T-helper 22 cell (primary cell): Measurements from ENCODE around the gene SNRPD3.
"Not testable (repeated sequence)": the region's sequence is repeated elsewhere in the genome, so short reads cannot be mapped to it uniquely, and the experiment has no call there.

Source experiments
- DNase-seq: peaks from one replicate; pipeline ENCODE4 v3.0.0-alpha.2; 2020; ENCODE audit warnings: low read depth

The SNRPD3 gene

DNA sequence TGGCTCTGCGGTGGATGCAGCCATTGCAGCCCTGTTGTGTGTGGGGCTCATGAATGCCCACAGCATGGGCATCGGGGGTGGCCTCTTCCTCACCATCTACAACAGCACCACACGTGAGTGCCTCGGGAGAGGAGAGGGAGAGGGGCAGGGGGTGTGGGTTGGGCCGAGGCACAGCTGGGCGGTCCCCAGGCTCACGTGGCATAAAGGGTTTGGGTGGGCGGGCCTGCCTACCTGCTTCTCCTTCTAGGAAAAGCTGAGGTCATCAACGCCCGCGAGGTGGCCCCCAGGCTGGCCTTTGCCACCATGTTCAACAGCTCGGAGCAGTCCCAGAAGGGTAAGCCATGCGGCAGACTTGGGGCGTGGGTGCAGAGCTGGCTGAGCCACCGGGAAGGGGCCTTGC is 59.0 kb downstream of the SNRPD3 start:
- DNase-seq: not testable (repeated sequence)

DNA sequence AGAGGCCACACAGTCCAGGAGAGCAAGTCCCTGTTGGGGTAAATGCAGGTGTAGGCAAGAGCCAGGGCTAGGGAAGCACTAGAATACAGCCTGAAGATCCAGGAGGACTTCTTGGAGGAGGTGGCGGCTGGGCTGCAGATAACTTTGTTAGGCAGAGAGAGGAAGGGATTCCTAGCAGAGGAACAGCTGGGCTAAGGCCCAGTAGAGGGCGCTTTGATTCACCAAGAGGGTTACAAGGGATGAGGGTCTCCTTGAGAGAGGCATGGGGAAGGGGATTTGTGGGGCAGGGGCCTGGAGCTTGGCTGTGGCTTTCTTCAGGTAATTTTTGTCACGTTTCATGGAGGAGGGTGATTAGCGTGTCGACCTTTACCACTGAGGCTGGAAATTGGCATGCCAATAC is 65.4 kb downstream of the SNRPD3 start:
- DNase-seq: not testable (repeated sequence)

DNA sequence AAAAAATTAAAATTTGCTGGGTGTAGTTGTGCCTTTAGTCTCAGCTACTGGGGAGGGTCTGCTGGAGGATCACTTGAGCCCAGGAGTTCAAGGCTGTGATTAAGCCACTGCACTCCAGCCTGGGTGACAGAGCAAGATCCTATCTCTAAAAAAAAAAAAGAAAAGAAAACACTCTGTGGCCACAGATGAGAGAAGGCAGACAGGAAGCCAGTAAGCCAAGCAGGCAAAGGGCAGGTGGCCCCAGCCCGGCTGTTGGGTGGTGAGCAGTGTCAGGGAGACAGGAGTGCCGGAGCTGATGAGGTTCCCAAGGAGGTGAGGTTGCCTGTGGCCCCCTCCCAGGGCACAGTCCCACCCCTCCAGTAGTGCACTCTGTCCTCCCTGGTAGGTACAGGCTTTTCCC is 66.8 kb downstream of the SNRPD3 start:
- not testable (repeated sequence) for DNase-seq
